Testis (tissue), 3 donors: ENCODE data around the gene AKNAD1. TPM values are rescaled to one million over a fixed set of nuclear protein-coding genes. Genes with fewer than 3 reads are reported as not detected.

Source experiments
- DNase-seq: peaks from one replicate; pipeline ENCODE4 v3.0.0-alpha.2; 2019
- H3K27ac ChIP-seq, 2 donors: fragments of 200-600 bp; sonication (generic); one replicate each; pipeline ENCODE4 v1.5.1; 2019
- H3K27me3 ChIP-seq: fragments of 200-600 bp; sonication (generic); one replicate; pipeline ENCODE4 v1.5.1; 2019
- H3K36me3 ChIP-seq: fragments of 200-600 bp; sonication (generic); one replicate; pipeline ENCODE4 v1.5.1; 2017; ENCODE audit warnings: low read depth; ENCODE audit errors: missing control alignments
- H3K4me1 ChIP-seq: fragments of 200-600 bp; sonication (generic); one replicate; pipeline ENCODE4 v1.5.1; 2019
- H3K4me3 ChIP-seq, 2 donors: fragments of 200-600 bp; sonication (generic); one replicate each; pipeline ENCODE4 v1.5.1; 2017 to 2019
- H3K9me3 ChIP-seq: fragments of 200-600 bp; sonication (generic); one replicate; pipeline ENCODE4 v1.5.1; 2017
- POLR2A ChIP-seq: fragments of 450-650 bp; IDR thresholded peaks from one replicate; pipeline ENCODE4 v1.6.1; 2017; ENCODE audit warnings: antibody characterized with exemption, mild to moderate bottlenecking, moderate library complexity
- WGBS, 2 donors: methylation state at CpG; one replicate each; pipeline ENCODE4 v1.1.5; 2018; 5-methylcytosine and 5-hydroxymethylcytosine counted together
- intact Hi-C: fragments of 100-400 bp; cut with DNase I; formaldehyde crosslinking; loops from one replicate; pipeline ENCODE4 v1.15.1; 2023; ENCODE audit warnings: low total_unique reads
- polyA plus RNA-seq: library from polyadenylated mRNA; stranded (reverse); fragments of 350-450 nt; fragmentation: Illumina TruSeq; extraction: RNeasy Lipid Tissue Mini Kit (QIAGEN cat#74804); gene quantifications from one replicate; pipeline ENCODE4 v1.2.3, GENCODE V29; 2014; ENCODE audit warnings: low read depth, low replicate concordance; ENCODE audit not compliant: insufficient read depth
- total RNA-seq, 2 donors: library from RNA; depleted of rRNA; stranded (reverse); fragments of >200 nt; gene quantifications; one replicate each; pipeline ENCODE4 v1.2.3, GENCODE V29; 2016
- TF ChIP-seq, protein P1 (sequence below), 3 experiments: fragments of 450-650 bp in 2 of 3; fragments of 200-600 bp in 1 of 3; sonication (generic) in 1 of 3; IDR thresholded peaks; one replicate each; pipeline ENCODE4 v1.5.1; 2016 to 2019; ENCODE audit warnings: antibody characterized with exemption in 3 of 3, mild to moderate bottlenecking in 2 of 3, moderate library complexity in 1 of 3

AKNAD1 gene
- total and polyA plus RNA-seq, 3 donors from 2014 or later = 3.8 to 9.8 (median 8.1) TPM

DNA sequence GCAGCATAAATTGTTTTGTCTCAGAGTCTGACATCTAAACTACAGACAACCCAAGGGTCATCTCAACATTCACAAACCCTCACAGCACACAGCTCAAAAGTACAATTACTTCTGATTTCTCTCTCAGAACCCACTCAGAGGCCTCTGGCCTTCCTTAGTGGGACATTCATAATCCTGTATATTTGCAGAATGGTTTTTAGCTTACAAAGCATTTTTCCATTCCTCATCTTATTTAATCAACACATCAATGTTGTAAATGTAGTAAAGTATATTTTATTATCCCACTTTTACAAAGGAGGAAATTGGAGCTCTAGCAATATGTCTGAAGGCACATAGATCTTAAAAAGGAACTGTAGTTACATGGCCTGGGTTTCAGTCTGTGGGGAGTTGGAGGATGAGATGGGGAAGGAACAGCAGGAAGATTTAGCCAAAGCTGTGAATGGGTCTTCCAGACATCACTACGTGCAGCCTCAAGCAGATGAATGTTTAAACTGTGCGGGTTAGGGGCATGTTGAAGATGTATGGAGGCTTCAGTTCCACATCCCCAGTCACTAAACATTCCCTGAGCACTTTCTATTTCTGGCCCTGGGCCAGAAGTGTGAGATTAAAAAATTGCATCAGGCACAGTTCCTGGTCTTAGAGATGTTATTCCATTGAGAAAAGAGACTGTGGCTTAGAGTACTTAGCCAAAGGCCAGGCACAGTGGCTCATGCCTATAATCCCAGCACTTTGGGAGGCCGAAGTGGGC, 13.3 kb downstream of the AKNAD1 start:
- no peaks in the 10 kb centered on the region for H3K9me3 ChIP-seq
- intact Hi-C loops = no loop called here
- 84 to 88% methylated on average over 3 of the region's 3 CpGs for WGBS, 2 donors
- H3K27ac ChIP-seq = no peak overlapping the region
- no peak overlapping the region for H3K4me3 ChIP-seq
- no peaks in the 10 kb centered on the region for H3K4me1 ChIP-seq
- no peaks in the 10 kb centered on the region for H3K27me3 ChIP-seq
- no peaks in the 10 kb centered on the region for H3K36me3 ChIP-seq
- TF ChIP-seq POLR2A = no peak
- TF ChIP-seq, protein P1, sequence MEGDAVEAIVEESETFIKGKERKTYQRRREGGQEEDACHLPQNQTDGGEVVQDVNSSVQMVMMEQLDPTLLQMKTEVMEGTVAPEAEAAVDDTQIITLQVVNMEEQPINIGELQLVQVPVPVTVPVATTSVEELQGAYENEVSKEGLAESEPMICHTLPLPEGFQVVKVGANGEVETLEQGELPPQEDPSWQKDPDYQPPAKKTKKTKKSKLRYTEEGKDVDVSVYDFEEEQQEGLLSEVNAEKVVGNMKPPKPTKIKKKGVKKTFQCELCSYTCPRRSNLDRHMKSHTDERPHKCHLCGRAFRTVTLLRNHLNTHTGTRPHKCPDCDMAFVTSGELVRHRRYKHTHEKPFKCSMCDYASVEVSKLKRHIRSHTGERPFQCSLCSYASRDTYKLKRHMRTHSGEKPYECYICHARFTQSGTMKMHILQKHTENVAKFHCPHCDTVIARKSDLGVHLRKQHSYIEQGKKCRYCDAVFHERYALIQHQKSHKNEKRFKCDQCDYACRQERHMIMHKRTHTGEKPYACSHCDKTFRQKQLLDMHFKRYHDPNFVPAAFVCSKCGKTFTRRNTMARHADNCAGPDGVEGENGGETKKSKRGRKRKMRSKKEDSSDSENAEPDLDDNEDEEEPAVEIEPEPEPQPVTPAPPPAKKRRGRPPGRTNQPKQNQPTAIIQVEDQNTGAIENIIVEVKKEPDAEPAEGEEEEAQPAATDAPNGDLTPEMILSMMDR (IDR thresholded peaks at IDR 0.05) = no peak
- DNase-seq = no peak

DNA sequence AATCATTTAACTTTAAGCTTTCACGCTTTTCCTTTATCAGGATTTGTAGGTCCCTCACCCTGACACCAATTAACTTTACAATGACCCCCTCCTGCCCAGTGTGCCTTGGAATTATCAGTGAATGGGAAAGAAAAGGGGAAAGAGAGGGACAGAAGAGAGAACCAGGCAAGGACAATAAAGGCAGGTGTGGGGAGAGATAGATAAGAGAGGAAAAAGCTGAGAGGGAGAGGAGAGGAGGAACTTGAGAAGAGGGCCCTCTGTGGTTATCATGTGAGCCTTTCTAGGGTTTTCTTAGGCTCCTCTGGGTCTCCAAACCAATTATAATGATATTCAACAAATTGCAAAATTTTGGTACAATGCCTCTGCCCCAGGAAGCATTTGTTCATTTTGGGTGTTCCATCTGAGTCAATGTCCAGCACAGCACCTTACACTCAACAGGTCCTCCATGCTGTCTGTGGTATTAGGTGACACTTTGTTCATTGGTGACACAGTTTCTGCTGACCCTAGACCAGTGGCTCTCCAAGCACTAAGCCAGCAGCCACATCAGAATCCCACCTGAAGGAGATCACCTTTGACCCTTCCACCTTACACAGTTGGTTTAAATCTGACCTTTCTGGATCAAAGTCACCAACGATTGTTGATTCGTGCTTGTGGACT, 14.2 kb downstream of the AKNAD1 start:
- intact Hi-C loops = no loop called here
- WGBS, 2 donors = 84 to 88% methylated on average over 3 of the region's 3 CpGs

DNA sequence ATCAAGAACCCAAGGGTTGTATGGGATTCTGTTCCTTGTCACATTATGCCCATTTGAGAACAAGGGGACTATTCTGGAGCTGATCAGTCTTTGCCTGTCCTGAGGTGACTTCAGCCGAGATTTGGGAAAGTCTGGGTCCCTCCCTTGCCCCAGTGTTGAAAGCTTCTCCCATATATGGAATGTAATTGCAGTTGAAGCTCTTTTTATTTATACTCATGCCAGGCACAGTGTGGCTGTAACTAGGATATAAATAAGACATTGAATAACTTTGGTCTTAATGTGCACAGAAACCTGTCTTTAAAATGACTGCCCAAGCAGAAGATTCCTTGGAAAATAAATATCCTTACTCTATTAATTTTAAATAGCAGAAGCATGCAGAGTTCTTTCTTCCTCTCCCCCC, 15.2 kb downstream of the AKNAD1 start:
- TF ChIP-seq, protein P1 (IDR thresholded peaks at IDR 0.05) = no peak
- TF ChIP-seq POLR2A = no peak
- DNase-seq = no peak
- no peaks in the 10 kb centered on the region for H3K9me3 ChIP-seq
- 35 to 40% methylated on average over 1 of the region's 1 CpG for WGBS, 2 donors
- no peak overlapping the region for H3K27ac ChIP-seq
- no peaks in the 10 kb centered on the region for H3K4me1 ChIP-seq
- no peaks in the 10 kb centered on the region for H3K27me3 ChIP-seq
- intact Hi-C loops = no loop called here
- no peak overlapping the region for H3K4me3 ChIP-seq
- H3K36me3 ChIP-seq = no peaks in the 10 kb centered on the region

More for the DNA sequence above, 14.2 kb downstream of the AKNAD1 start:
- H3K27me3 ChIP-seq = no peaks in the 10 kb centered on the region
- no peak for DNase-seq
- H3K4me1 ChIP-seq = no peaks in the 10 kb centered on the region
- no peaks in the 10 kb centered on the region for H3K9me3 ChIP-seq
- H3K27ac ChIP-seq = no peak overlapping the region
- H3K36me3 ChIP-seq = no peaks in the 10 kb centered on the region
- H3K4me3 ChIP-seq = no peak overlapping the region
- no peak for TF ChIP-seq POLR2A
- TF ChIP-seq, protein P1 (IDR thresholded peaks at IDR 0.05) = no peak

DNA sequence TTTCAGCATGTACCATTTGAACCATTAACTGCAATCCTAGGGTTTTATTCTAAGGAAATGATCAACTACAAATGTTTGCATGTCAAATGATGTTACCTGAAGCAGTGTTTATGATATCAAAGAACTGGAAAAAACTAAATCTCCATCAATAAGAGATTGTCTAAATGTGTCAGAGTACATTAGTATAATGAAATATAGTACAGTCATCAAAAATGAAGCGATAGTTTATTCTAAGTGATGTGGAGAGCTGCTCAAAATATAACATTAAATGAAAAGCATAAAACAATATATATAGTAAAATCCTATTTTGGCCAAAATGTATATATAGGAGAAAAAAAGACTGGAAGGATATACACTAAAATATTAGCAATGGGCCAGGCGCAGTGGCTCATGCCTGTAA, 24.0 kb downstream of the AKNAD1 start:
- TF ChIP-seq POLR2A = no peak
- TF ChIP-seq, protein P1 (IDR thresholded peaks at IDR 0.05) = no peak
- H3K9me3 ChIP-seq = no peaks in the 10 kb centered on the region
- H3K4me1 ChIP-seq = peaks cover 7% of the 10 kb centered on the region
- no peaks in the 10 kb centered on the region for H3K27me3 ChIP-seq
- WGBS, 2 donors = 95 to 98% methylated on average over 2 of the region's 2 CpGs
- intact Hi-C loops = loop anchor here (5.0 kb wide), 1 partner anchor 59 kb away; no protein-coding TSS in a partner anchor
- H3K4me3 ChIP-seq = no peak overlapping the region
- no peak overlapping the region for H3K27ac ChIP-seq
- no peaks in the 10 kb centered on the region for H3K36me3 ChIP-seq
- no peak for DNase-seq
